HS-5 (cell line): ENCODE data around the gene CSTF3.
"Not testable (repeated sequence)": the region's sequence is repeated elsewhere in the genome, so short reads cannot be mapped to it uniquely, and the experiment has no call there.

ENCODE experiments used
- DNase-seq: peaks from one replicate; pipeline ENCODE4 v3.0.0-alpha.2; 2012; ENCODE audit warnings: low read depth

CSTF3 gene

GRCh38 chr11:33086017-33086416 lies 75.3 kb downstream of the CSTF3 start:
- DNase-seq, result no peak

GRCh38 chr11:33083918-33084317 lies 77.4 kb downstream of the CSTF3 start:
- no peak for DNase-seq

- no peak for DNase-seq
Observed at GRCh38 chr11:33072465-33072864, 88.8 kb downstream of the CSTF3 start.

- no peak for DNase-seq
Observed at GRCh38 chr11:33068611-33069340, 92.5 kb downstream of the CSTF3 start.

- DNase-seq, result no peak
Observed at GRCh38 chr11:33067294-33067693, 94.0 kb downstream of the CSTF3 start.

- no peak for DNase-seq
Observed at GRCh38 chr11:33065445-33066178, 95.7 kb downstream of the CSTF3 start.

- no peak for DNase-seq
Observed at GRCh38 chr11:33064866-33065265, 96.4 kb downstream of the CSTF3 start.

GRCh38 chr11:33064033-33064825 lies 97.1 kb downstream of the CSTF3 start:
- no peak for DNase-seq

- DNase-seq, result peak; percentile 59
Observed at GRCh38 chr11:33063326-33063881, 97.9 kb downstream of the CSTF3 start.

- DNase-seq, result no peak
Observed at GRCh38 chr11:33062137-33062536, 99.1 kb downstream of the CSTF3 start.

GRCh38 chr11:33060271-33060670 lies 101.0 kb downstream of the CSTF3 start:
- no peak for DNase-seq

- no peak for DNase-seq
Observed at GRCh38 chr11:33059331-33060007, 101.8 kb downstream of the CSTF3 start.

- DNase-seq, result no peak
Observed at GRCh38 chr11:33057284-33057683, 104.0 kb downstream of the CSTF3 start.

GRCh38 chr11:33055375-33055774 lies 105.9 kb downstream of the CSTF3 start:
- DNase-seq, result no peak

- no peak for DNase-seq
Observed at GRCh38 chr11:33052231-33052630, 109.0 kb downstream of the CSTF3 start.

- not testable (repeated sequence) for DNase-seq
Observed at GRCh38 chr11:33049565-33050408, 111.5 kb downstream of the CSTF3 start.

GRCh38 chr11:33048701-33049100 lies 112.6 kb downstream of the CSTF3 start:
- DNase-seq, result not testable (repeated sequence)

- DNase-seq, result no peak
Observed at GRCh38 chr11:33045551-33046255, 115.6 kb downstream of the CSTF3 start.

- DNase-seq, result peak; percentile 58
Observed at GRCh38 chr11:33044285-33044756, 117.0 kb downstream of the CSTF3 start.

- DNase-seq, result no peak
Observed at GRCh38 chr11:33043221-33043830, 118.0 kb downstream of the CSTF3 start.
